Osteoblast (primary cell): ENCODE measurements around the gene KRTAP10-1. TPM values are rescaled to one million over a fixed set of nuclear protein-coding genes. Genes with fewer than 3 reads are reported as not detected.
"Not testable (repeated sequence)": the region's sequence is repeated elsewhere in the genome, so short reads cannot be mapped to it uniquely, and the experiment has no call there.

Source experiments
- DNase-seq: peaks from one replicate; pipeline ENCODE4 v3.0.0; 2011; ENCODE audit warnings: low spot score, mixed read lengths; ENCODE audit not compliant: insufficient read length; ENCODE audit errors: missing footprints
- H2AFZ ChIP-seq: 2 replicates; pipeline ENCODE4 v1.6.0; 2011; ENCODE audit warnings: mild to moderate bottlenecking, low read length
- H3K27ac ChIP-seq: 2 replicates; pipeline ENCODE4 v1.5.1; 2011; ENCODE audit warnings: mild to moderate bottlenecking, low read depth, low read length, moderate library complexity
- H3K27me3 ChIP-seq: 2 replicates; pipeline ENCODE4 v1.6.0; 2012; ENCODE audit warnings: mild to moderate bottlenecking, control low read depth, inconsistent platforms, low read length, moderate library complexity; ENCODE audit not compliant: insufficient read depth
- H3K36me3 ChIP-seq: 2 replicates; pipeline ENCODE4 v1.5.1; 2011; ENCODE audit warnings: mild to moderate bottlenecking, low read length, control low read depth, moderate library complexity; ENCODE audit not compliant: insufficient read depth
- H3K4me1 ChIP-seq: 2 replicates; pipeline ENCODE4 v1.5.1; 2011; ENCODE audit warnings: mild to moderate bottlenecking, low read length, control low read depth, moderate library complexity; ENCODE audit not compliant: insufficient read depth
- H3K4me2 ChIP-seq: 2 replicates; pipeline ENCODE4 v1.6.0; 2011; ENCODE audit warnings: mild to moderate bottlenecking, low read length; ENCODE audit not compliant: insufficient read depth
- H3K4me3 ChIP-seq: fragments of 200-600 bp; sonication (generic); 3 replicates; pipeline ENCODE4 v1.5.1; 2012; ENCODE audit warnings: mild to moderate bottlenecking, low read length, inconsistent platforms; ENCODE audit not compliant: insufficient read depth
- H3K79me2 ChIP-seq: 2 replicates; pipeline ENCODE4 v1.6.0; 2012; ENCODE audit warnings: mild to moderate bottlenecking, low read length, control low read depth, inconsistent platforms; ENCODE audit not compliant: insufficient read depth
- H3K9me3 ChIP-seq: 2 replicates; pipeline ENCODE4 v1.5.1; 2011; ENCODE audit warnings: low read depth, low read length, control low read depth
- H4K20me1 ChIP-seq: 2 replicates; pipeline ENCODE4 v1.6.0; 2012; ENCODE audit warnings: mild to moderate bottlenecking, low read length, control low read depth; ENCODE audit not compliant: insufficient read depth
- total RNA-seq: library from RNA; depleted of rRNA; stranded (reverse); fragments of >200 nt; gene quantifications from 2 replicates; pipeline ENCODE4 v1.2.3, GENCODE V29; 2012
- TF ChIP-seq, protein P1 (sequence below): IDR thresholded peaks from 2 replicates; pipeline ENCODE4 v1.5.1; 2011; ENCODE audit warnings: mild to moderate bottlenecking, low read depth, low read length, moderate library complexity; ENCODE audit errors: extremely low read depth

Gene KRTAP10-1
- total RNA-seq, 1 donor: not detected

DNA sequence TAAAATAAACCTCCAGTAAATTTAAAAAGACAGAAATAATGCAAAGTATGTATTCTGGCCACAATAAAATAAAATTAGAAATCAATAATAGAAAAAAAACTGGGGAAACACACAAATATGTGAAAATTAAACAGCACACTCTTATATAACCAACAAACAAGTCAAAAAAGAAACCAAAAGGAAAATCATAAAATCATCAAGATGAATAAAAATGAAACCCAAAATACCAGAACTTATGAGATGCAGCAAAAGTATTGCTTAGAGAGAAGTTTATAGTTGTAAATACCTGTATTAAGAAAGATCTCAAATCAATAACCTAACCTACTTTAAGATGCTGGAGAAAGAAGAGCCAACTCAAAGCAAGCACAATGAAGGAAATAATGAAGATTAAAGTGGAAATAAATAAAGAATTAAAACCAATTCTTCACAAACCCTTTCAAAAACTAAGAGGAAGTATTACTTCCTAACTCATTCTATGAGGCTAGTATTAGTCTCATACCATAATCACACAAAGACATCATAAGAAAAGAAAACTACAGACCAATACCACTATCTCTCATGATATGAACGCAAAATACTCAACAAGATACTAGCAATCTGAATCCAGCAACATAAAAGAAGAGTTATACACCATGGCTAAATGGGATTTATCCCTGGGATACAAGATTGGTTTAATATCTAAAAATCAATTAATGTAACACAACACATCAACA is 25.0 kb upstream of the KRTAP10-1 start:
- H3K4me1 ChIP-seq: no peaks in the 10 kb centered on the region
- H3K36me3 ChIP-seq: no peaks in the 10 kb centered on the region
- TF ChIP-seq, protein P1, sequence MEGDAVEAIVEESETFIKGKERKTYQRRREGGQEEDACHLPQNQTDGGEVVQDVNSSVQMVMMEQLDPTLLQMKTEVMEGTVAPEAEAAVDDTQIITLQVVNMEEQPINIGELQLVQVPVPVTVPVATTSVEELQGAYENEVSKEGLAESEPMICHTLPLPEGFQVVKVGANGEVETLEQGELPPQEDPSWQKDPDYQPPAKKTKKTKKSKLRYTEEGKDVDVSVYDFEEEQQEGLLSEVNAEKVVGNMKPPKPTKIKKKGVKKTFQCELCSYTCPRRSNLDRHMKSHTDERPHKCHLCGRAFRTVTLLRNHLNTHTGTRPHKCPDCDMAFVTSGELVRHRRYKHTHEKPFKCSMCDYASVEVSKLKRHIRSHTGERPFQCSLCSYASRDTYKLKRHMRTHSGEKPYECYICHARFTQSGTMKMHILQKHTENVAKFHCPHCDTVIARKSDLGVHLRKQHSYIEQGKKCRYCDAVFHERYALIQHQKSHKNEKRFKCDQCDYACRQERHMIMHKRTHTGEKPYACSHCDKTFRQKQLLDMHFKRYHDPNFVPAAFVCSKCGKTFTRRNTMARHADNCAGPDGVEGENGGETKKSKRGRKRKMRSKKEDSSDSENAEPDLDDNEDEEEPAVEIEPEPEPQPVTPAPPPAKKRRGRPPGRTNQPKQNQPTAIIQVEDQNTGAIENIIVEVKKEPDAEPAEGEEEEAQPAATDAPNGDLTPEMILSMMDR: no peak
- DNase-seq: no peak
- H3K4me2 ChIP-seq: no peak overlapping the region
- no peaks in the 10 kb centered on the region for H4K20me1 ChIP-seq
- H3K4me3 ChIP-seq: no peak overlapping the region
- H3K9me3 ChIP-seq: no peaks in the 10 kb centered on the region
- H2AFZ ChIP-seq: no peak overlapping the region
- H3K79me2 ChIP-seq: no peaks in the 10 kb centered on the region
- no peak overlapping the region for H3K27ac ChIP-seq
- H3K27me3 ChIP-seq: no peaks in the 10 kb centered on the region

DNA sequence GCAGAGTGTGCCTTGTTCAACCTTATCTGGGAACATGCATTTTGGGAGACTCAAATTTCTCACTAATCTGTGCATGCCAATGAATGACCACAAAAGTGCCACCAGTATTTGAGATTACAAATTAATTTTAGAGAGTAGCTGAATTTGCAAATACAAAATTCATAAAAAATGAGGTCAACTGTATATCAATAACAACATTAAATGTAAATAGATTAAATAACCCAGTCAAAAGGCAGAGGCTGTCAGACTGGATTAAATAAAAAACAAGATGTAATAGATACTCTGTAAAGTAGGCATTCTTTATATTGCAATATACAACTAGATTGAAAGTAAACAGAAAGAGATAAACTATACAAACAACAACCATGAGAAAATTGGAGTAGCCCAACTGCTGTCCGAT is 24.1 kb upstream of the KRTAP10-1 start:
- TF ChIP-seq, protein P1: no peak
- Histone ChIP-seq H3K27ac (no peak overlapping the region), H3K36me3 (no peaks in the 10 kb centered on the region), H3K4me2 (no peak overlapping the region), H2AFZ (no peak overlapping the region), H3K4me3 (no peak overlapping the region), H3K27me3 (no peaks in the 10 kb centered on the region), H3K9me3 (no peaks in the 10 kb centered on the region), H4K20me1 (no peaks in the 10 kb centered on the region), H3K79me2 (no peaks in the 10 kb centered on the region), H3K4me1 (no peaks in the 10 kb centered on the region)
- DNase-seq: no peak

DNA sequence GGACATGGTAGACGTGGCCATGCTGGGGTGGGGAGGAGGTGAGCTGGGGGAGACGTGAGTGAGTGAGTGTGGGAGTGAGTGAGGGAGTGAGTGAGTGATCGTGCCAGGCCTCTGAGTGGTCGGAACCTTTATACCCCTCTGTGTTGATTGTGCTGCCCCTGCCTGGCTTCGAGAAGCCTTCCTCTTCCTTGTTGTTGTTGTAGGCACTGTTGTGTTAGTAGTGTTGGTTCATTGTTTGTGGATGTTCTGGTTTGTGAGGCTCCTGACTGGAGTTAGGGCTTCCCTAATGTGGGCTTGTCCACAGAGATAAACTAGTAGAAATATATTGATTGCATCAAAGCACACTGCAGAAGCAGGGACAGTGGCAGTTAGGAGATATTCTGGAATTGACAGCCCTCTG is 18.7 kb upstream of the KRTAP10-1 start, which contains the start of gene KRTAP10-3:
TSS of gene KRTAP10-3 (minus strand) at position 101 of the 400 bp plus-strand sequence. CDS start at position 21, 80 bp downstream.
- no peak for DNase-seq
- H4K20me1 ChIP-seq: no peaks in the 10 kb centered on the region
- no peaks in the 10 kb centered on the region for H3K79me2 ChIP-seq
- H3K36me3 ChIP-seq: no peaks in the 10 kb centered on the region
- H3K4me3 ChIP-seq: no peak within 1 kb of the TSS
- H3K9me3 ChIP-seq: no peaks in the 10 kb centered on the region
- peaks cover 9% of the 10 kb centered on the region for H3K27me3 ChIP-seq
- H3K27ac ChIP-seq: no peak within 1 kb of the TSS
- H2AFZ ChIP-seq: no peak within 1 kb of the TSS
- H3K4me2 ChIP-seq: no peak within 1 kb of the TSS
- TF ChIP-seq, protein P1: no peak
- no peaks in the 10 kb centered on the region for H3K4me1 ChIP-seq

DNA sequence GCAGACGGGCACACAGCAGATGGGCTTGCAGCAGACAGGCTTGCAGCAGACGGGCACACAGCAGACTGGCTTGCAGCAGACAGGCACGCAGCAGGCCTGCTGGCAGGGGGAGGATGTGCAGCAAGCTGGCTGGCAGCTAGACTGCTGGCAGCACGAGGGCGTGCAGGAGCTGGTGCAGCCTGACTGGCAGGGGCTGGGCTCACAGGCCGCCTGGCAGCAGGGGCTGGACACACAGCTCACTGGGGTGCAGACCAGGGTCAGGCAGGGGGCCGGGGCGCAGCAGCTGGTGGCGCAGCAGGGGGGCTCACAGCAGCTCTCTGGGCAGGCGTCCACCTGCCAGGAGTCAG is 18.3 kb upstream of the KRTAP10-1 start:
- not testable (repeated sequence) for H3K27ac ChIP-seq, H4K20me1 ChIP-seq, DNase-seq, H3K9me3 ChIP-seq, H3K4me1 ChIP-seq, H2AFZ ChIP-seq, H3K36me3 ChIP-seq, H3K79me2 ChIP-seq, H3K4me3 ChIP-seq, H3K4me2 ChIP-seq, H3K27me3 ChIP-seq
